Measurements from ENCODE around the gene C1QB.
"Not testable (repeated sequence)": the region's sequence is repeated elsewhere in the genome, so short reads cannot be mapped to it uniquely, and the experiment has no call there.

The C1QB gene

DNA sequence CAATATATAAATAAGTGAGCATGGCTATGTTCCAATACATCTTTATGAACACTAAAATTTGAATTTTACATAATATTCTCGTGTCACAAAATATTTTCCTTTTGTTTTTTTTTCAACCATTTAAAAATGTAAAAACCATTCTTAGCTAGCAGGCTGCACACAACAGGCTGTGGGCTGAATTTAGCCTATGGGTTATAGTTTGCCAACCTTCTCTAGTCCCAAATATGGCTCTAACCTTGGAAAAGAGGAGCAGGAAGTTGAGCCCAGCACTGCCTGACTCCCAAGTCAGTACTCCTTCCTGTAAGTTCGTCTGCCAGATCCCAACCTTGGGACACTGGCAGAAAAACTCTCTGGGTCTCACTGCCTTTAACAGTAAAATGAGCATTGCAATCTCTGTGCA is 13.4 kb downstream of the C1QB start:
- no peak for DNase-seq

DNA sequence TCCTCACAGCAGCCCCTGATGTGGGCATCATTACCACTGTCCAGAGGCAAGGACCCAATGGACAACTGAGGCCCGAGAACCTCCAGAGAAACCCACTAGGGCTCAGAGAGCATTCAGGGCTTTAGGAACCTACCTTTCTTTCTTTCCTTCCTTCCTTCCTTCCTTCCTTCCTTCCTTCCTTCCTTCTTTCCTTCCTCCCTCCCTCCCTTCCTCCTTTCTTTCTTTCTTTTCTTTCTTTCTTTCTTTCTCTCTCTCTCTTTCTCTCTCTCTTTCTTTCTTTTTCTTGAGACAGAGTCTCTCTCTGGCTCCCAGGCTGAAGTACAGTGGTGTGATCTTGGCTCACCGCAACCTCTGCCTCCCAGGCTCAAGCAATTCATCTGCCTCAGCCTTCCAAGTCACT is 15.8 kb downstream of the C1QB start:
- DNase-seq: not testable (repeated sequence)

- no peak for DNase-seq
Measured at GRCh38 chr1:22670352-22670975, 17.4 kb downstream of the C1QB start.

DNA sequence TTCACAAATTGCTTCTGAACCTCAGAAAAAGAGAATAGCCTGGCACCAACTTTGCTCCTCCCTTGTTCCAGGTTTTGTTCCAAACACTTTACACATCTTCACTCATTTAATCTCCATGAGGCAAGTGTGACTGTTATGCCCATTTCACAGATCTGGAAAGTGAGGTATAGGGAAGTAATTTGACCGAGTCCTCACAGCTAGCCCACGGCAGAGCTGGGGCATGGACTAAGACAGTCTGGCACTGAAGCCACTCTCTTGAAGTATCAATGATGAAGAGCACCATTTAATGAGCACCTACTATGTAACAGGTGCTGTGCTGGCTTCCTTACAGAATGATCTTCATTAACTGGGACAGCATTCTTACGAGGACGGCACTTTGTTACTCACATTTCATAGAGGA is 19.0 kb downstream of the C1QB start:
- DNase-seq: no peak

DNA sequence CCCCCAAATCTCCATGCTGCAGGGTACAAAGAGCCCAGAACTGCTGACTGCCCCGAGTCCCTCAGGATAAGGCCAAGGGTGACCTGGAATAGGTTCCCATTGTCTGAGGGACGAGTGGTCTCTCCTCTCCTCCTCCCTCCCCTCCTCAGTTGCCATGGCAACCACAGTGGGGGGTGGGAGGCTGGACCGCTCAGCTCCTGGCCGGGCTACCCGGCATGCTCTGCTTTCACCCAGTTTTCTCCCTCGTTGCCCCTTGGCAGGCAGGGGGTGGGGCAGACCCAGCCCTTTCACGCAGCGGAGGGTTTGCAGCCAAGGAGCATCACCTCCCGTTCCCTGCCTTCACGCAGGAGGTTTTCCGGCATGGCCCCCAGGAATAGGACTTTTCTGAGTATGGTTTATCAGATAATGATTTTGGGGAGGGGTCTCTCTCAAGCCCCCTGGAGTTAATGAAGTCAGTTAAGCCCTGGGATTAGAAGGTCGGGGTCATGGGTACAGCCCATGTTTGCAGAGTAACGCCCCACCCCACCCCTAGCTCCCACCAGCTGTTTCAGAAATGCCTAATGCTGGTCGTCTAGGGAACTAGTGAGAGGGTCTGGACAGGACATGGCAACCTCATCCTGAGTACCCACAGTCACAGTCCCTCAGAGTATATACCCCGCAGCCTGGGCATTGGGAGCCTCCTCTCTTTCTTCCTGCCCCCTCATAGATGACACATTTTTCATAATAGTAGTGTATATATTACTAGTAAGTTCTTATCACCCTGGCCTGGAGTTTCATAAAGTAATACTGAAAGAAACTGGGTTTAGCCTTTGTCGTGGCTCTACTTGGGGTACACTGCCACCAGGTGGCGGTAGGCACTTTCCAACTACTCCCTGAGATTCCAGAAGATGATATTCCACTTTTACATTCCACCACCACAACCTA is 20.7 kb downstream of the C1QB start:
- DNase-seq: peak; percentile 38

DNA sequence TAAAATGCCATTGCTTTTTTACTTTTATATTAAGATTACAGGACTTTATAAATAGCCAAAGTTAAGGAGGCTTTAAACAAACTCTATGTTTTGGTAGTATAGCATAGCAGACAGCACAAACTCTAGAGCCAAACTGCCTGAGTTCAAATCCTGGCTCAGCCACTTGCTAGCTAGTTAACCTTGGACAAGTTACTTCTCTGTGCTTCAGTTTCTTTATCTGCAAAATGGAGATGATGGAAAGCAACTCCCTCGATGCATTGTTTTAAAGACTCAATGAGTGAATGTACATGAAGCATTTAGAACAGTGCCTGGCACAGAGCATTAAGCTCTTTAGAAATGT is 21.3 kb downstream of the C1QB start:
- DNase-seq: no peak

- not testable (repeated sequence) for DNase-seq
Measured at GRCh38 chr1:22676151-22676550, 23.1 kb downstream of the C1QB start.

DNA sequence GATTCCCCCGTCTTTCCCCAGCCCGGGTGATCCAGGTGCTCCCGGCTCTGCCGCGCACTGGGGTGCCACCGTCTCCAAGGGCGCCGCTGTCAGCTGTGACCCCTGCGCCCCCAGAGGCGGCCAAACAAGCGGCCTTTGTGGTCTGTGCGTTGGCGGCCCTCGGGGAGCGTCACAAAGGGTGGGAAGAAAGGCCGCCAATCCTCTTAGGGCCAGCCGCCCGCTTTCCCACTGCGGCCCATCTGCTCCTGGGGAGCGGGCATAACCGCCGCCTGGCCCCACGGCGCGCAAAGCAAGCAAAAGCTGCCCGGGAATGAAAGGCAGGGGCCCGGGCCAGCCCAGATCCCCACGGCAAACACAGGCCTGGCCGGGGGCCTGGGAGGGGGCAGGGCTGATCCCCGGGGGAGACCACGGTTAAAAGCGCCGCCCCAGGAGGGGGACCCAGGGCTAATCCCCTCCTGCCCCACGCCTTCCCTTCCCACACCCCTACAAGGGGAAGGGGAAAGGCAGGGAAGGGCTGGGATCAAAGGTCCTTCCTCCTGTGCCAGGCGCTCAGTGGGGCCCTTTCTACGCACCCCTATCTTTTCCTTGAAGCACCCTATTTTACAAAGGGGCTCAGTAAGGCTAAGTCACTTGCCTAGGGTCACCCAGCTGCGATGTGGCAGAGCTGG is 24.0 kb downstream of the C1QB start:
- no peak for DNase-seq

GRCh38 chr1:22677931-22678896 is 25.2 kb downstream of the C1QB start:
- no peak for DNase-seq

DNA sequence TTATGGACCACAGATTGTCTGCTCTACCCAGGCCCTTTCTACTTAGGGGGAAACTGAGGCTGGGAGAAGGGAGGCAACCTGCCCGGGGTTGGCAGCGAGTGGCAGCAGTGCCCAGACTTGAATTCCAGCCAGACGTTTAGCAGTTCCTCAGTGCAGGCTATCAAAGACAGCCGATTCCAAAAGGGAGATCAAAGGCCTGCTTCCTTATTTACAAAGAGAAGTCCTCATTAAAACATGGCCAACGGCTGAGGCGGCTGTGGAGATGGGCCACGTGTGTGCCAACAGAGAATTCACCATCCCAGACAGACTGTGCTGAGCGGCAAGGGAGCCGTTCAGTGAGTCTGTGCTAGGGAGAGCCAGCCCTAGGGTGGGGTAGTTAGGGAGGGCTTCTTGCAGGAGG is 27.7 kb downstream of the C1QB start:
- peak; percentile 17 for DNase-seq

DNA sequence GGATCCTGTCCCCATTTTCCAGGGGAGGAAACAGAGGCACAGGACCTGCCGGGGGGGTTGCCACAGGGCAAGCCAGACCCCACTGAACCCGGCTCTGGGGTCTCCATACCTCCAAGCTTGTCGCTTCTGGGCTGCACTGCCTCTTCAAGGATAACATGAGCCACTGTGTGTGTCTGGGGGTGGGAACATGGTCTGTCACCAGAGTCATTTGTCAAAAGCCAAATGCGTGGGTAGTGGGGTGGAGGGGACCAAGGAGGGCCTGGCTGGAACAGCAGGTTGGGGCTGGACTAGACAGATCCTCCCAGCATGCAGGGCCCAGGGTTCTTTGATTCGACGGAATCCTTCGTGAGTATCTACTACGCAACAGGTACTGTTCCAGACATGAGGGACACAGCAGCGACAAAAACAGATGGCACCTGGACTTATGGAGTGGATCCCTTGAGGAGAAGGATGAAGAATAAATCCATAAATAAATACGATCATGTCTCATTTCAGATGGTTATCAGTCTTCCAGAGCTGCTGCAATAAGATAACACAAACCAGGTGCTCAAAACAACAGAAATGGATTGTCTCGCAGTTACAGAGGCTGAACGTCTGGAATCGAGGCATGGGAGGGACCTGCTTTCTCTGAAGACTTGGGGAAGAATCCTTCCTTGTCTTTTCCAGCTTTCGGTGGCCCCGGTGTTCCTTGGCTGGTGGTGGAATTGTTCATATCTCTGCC is 28.7 kb downstream of the C1QB start:
- no peak for DNase-seq

DNA sequence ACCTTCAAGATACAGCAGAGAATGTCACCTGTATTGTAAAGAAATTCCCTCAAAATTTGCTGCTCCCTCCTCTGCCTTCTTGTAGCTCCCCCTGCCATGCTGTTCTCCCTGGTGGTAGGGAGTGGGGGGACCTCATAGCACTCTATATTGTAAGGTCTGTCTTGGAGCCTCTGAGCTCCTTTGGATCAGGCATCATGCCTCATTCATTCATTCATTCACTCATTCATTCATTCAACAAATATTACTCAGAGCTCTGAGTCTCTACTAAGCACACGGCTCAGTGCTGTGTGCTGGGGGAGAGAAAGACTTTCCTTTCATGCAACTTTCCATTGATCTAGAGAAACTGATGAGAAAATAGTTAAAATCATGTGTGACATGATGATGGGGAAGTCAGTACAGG is 30.5 kb downstream of the C1QB start:
- DNase-seq: no peak

DNA sequence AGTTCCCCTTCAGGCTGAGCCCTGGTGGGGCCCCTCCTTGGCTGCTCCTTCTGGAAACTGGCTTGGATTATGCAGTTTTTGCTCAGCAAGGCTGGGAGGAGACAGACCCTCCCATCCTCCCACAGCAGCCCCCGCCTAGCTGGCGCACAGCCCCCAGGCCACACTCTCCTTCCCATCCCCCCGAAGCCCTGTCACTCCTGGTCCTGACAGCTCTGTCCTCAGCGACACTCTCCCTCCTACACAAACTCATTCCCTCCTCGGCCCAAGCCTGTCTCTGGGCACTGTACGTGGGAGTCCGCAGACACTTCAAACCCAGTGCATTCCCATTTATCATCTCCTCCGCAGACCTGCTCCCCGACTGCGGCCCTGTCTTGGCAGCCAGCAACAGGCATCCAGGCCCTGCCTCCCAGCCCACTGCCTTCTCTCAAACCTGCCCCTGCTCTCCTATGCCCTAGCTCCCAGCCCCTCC is 32.6 kb downstream of the C1QB start:
- DNase-seq: no peak

DNA sequence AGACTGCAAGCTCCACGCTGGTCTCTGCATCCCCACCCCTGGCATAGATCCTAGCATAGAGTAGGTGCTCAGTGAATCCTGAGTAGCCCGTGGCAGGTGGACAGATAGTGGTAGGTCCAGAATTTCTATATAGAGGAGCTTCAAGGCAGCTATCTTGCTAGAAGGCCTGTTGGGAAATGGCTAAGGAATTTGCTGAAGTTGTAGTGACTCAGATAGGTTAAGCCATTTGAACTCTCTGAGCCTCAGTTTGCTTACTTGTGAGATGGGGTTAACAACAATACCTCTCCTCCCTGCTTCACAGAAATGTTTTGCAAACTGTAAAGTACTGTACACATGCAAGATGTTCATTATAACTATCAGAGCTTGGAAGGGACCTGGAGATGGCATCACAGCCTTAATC is 34.2 kb downstream of the C1QB start:
- no peak for DNase-seq

DNA sequence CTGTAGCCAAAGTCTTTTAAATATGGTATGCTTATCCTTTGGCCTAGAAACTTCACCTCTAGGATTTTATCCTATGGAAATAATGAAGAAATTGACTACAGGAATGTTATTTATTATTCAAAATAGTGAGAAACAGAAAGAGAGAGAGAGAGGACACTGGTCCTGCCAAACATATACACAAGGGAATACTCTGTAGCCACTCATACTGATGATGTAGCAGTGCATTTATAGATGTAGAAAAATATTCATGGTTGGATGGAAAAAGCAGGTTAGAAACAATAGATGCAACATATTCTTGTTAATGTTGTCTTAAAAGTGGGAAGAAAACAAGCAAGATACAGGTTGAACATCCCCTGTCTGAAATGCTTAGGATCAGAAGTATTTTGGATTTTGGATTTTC is 35.4 kb downstream of the C1QB start:
- DNase-seq: no peak

- peak; percentile 68 for DNase-seq
Measured at GRCh38 chr1:22689505-22689904, 36.5 kb downstream of the C1QB start.

DNA sequence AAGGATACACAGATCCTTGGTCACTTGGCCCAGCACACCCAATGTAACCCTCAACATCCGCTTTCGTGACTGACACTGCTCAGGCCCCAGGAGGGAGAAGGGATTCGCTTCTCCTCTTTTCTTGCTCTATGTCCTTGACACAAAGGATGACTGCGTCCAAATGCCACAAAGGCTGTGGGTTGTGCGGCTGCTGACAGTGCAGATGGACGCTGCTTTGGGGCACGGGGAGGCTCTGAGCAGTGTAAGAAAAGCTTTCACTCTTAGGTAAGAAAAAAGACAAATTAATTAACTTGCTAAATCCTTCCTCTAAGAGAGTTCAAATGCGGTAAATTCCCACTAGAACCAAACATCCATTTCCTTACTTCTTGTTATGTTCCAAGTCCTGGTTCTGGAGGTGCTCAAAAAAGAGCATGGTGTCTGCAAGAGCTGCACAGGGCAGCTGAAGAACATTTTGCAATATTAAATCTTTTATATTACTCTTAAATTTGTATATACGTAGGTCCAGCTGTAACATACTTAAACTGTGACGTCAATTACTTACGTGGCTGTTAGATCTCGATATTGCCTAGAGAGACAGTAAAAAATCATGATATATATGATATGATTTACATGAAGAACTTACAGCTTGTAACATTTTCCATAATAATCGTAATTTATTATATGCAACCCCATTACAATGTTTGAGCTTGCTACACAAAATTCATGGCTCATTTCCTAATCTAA is 38.2 kb downstream of the C1QB start:
- DNase-seq: no peak

- DNase-seq: no peak
Measured at GRCh38 chr1:22694172-22694571, 41.1 kb downstream of the C1QB start.

DNA sequence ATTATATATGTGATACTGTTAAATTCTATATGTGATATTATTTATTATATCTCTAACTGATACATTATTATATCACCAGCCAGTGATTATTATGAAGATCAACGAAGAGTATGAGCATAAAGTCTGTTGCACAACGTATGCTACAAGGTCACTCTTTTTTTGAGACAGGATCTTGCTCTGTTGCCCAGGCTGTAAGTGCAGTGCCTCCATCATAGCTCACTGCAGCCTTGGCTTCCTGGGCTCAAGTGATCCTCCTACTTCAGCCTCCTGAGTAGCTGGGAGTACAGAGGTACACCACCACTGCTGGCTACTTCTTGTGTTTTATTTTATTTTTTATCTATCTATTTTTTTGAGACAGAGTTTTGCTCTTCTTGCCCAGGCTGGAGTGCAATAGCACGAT is 43.6 kb downstream of the C1QB start:
- no peak for DNase-seq

- no peak for DNase-seq
Measured at GRCh38 chr1:22697980-22698379, 44.9 kb downstream of the C1QB start.

All from NCI-H1092 (cell line).